WTC11 (cell line): ENCODE results near the gene NFIC.

Experiments
- MAX ChIP-seq: sonication (generic); formaldehyde crosslinking; IDR thresholded peaks from 2 replicates; pipeline ENCODE4 v1.8.0; 2022; ENCODE audit warnings: mild to moderate bottlenecking, missing genetic modification reagents
- TF ChIP-seq, protein P1 (sequence below): sonication (generic); formaldehyde crosslinking; IDR thresholded peaks from 2 replicates; pipeline ENCODE4 v1.8.1; 2022; ENCODE audit warnings: low read depth, missing genetic modification reagents, borderline replicate concordance

- no peak for TF ChIP-seq MAX (CRISPR knock-in tag)
- TF ChIP-seq, protein P1, sequence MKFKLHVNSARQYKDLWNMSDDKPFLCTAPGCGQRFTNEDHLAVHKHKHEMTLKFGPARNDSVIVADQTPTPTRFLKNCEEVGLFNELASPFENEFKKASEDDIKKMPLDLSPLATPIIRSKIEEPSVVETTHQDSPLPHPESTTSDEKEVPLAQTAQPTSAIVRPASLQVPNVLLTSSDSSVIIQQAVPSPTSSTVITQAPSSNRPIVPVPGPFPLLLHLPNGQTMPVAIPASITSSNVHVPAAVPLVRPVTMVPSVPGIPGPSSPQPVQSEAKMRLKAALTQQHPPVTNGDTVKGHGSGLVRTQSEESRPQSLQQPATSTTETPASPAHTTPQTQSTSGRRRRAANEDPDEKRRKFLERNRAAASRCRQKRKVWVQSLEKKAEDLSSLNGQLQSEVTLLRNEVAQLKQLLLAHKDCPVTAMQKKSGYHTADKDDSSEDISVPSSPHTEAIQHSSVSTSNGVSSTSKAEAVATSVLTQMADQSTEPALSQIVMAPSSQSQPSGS (CRISPR knock-in tag): no peak
Observed at GRCh38 chr19:3492919-3493318, 126.5 kb downstream of the NFIC start.
